Transverse colon (tissue), 4 donors: ENCODE data around the gene PAPPA. TPM values are rescaled to one million over a fixed set of nuclear protein-coding genes. Genes with fewer than 3 reads are reported as not detected.

Experiments used
- DNase-seq: peaks from one replicate; pipeline ENCODE4 v3.0.0-alpha.2; 2019
- H3K27ac ChIP-seq, 4 donors: fragments of 200-600 bp; sonication (generic); 2 replicates each; pipeline ENCODE4 v1.5.1; 2016 to 2018; ENCODE audit warnings: inconsistent platforms in 4 of 4
- H3K27me3 ChIP-seq: fragments of 200-600 bp; sonication (generic); 2 replicates; pipeline ENCODE4 v1.5.1; 2017; ENCODE audit warnings: inconsistent platforms
- H3K36me3 ChIP-seq, 4 donors: fragments of 200-600 bp; sonication (generic); 2 replicates each; pipeline ENCODE4 v1.5.1; 2017 to 2019; ENCODE audit warnings: inconsistent platforms in 4 of 4
- H3K4me1 ChIP-seq, 4 donors: fragments of 200-600 bp; sonication (generic); 2 replicates each; pipeline ENCODE4 v1.5.1; 2017 to 2020; ENCODE audit warnings: inconsistent platforms in 4 of 4
- H3K4me3 ChIP-seq, 4 donors: fragments of 200-600 bp; sonication (generic); 1 replicate in 1 of 4; 2 replicates in 3 of 4; pipeline versions ENCODE4 v1.5.1 to v1.6.1; 2017 to 2019; ENCODE audit warnings: inconsistent platforms in 4 of 4
- H3K9me3 ChIP-seq, 2 donors: fragments of 200-600 bp; sonication (generic); 2 replicates each; pipeline ENCODE4 v1.5.1; 2017 to 2019; ENCODE audit warnings: inconsistent platforms in 2 of 2
- CTCF ChIP-seq, 5 experiments: fragments of 200-600 bp in 3 of 5; fragments of 450-650 bp in 2 of 5; sonication (generic) in 3 of 5; IDR thresholded peaks; 1 replicate in 2 of 5; 2 replicates in 3 of 5; pipeline ENCODE4 v1.5.1; 2016 to 2017; ENCODE audit warnings: antibody characterized with exemption in 5 of 5, inconsistent platforms in 3 of 5, mild to moderate bottlenecking in 2 of 5, moderate library complexity in 1 of 5
- EP300 ChIP-seq: sonication (generic); formaldehyde crosslinking; IDR thresholded peaks from one replicate; pipeline ENCODE4 v1.6.1; 2017; ENCODE audit warnings: antibody characterized with exemption, low read depth
- POLR2A ChIP-seq: fragments of 450-650 bp; IDR thresholded peaks from one replicate; pipeline ENCODE4 v1.6.1; 2016; ENCODE audit warnings: antibody characterized with exemption, mild to moderate bottlenecking, moderate library complexity
- POLR2AphosphoS5 ChIP-seq, 3 donors: sonication (generic); formaldehyde crosslinking; IDR thresholded peaks; one replicate each; pipeline ENCODE4 v1.6.1; 2016; ENCODE audit warnings: antibody characterized with exemption in 3 of 3
- WGBS, 2 donors: methylation state at CpG; one replicate each; pipeline ENCODE4 v1.1.5; 2018; ENCODE audit warnings: low coverage in 1 of 2; 5-methylcytosine and 5-hydroxymethylcytosine counted together
- in situ Hi-C, 4 donors: fragments of 200-750 bp; cut with MboI; loops; one replicate each; pipeline versions ENCODE4 v1.15.0 to v1.15.1; 2017; ENCODE audit warnings: low sequenced_read_pairs in 3 of 4, low pct_ligation_motif_present in 1 of 4, low pct_unique_long_range_greater_than_20kb in 1 of 4
- intact Hi-C: fragments of 100-400 bp; cut with DNase I; formaldehyde crosslinking; loops from one replicate; pipeline ENCODE4 v1.15.1; 2023; ENCODE audit warnings: low total_unique reads
- total RNA-seq, 4 donors: library from RNA; depleted of rRNA; stranded (reverse); fragments of >200 nt; gene quantifications; one replicate each; pipeline ENCODE4 v1.1.0, GENCODE V29; 2016

The PAPPA gene
- total RNA-seq, result 1 to 10 TPM in 2 of 4 donors, under 1 TPM in 2; 0.37 to 4.4 (median 1.4) TPM

DNA sequence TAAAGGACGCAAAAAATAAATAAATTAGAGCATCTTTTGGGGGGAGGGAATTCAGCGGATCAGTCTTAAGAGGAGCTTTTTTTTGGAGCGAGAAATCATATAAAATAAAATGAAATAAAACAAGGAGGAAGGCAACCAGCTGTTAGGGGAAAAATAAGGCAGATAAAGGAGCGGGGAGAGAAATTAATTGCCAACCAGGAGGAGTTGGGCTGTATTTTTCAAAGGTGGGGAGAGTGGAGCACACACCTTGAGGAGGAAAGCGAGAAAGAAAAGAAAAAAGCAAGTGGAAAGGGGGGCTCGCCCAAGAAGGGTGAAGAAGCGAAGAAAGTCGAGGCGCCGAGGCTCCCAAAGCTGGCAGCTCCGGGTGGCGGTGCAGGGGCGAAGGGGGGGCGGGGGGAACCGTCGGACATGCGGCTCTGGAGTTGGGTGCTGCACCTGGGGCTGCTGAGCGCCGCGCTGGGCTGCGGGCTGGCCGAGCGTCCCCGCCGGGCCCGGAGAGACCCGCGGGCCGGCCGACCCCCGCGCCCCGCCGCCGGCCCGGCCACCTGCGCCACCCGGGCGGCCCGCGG lies at the start of gene PAPPA:
TSS of gene PAPPA (plus strand) at position 27 of the 569 bp plus-strand sequence. CDS start at position 409, 382 bp downstream.
- Histone ChIP-seq H3K4me3 (peak within 1 kb of the TSS; percentile 9 to 49 (median 43)), H3K9me3 (no peaks in the 10 kb centered on the region), H3K36me3 (no peaks in the 10 kb centered on the region), H3K27ac (peak within 1 kb of the TSS; percentile 66 to 76 (median 75)), H3K4me1 (peaks cover 0 to 26% (median 10%) of the 10 kb centered on the region in 4 donors), H3K27me3 (peaks cover 88% of the 10 kb centered on the region)
- 4 to 6% methylated on average over 9 to 16 of the region's 41 CpGs for WGBS, 2 donors
- DNase-seq, result no peak
- intact Hi-C loops, result no loop called here
- no peak for TF ChIP-seq CTCF (IDR thresholded peaks at IDR 0.05)
- in situ Hi-C loops, result loop anchor here (10.0 to 25.0 kb wide), 4 partner anchors 408 to 508 kb away; no protein-coding TSS in a partner anchor

DNA sequence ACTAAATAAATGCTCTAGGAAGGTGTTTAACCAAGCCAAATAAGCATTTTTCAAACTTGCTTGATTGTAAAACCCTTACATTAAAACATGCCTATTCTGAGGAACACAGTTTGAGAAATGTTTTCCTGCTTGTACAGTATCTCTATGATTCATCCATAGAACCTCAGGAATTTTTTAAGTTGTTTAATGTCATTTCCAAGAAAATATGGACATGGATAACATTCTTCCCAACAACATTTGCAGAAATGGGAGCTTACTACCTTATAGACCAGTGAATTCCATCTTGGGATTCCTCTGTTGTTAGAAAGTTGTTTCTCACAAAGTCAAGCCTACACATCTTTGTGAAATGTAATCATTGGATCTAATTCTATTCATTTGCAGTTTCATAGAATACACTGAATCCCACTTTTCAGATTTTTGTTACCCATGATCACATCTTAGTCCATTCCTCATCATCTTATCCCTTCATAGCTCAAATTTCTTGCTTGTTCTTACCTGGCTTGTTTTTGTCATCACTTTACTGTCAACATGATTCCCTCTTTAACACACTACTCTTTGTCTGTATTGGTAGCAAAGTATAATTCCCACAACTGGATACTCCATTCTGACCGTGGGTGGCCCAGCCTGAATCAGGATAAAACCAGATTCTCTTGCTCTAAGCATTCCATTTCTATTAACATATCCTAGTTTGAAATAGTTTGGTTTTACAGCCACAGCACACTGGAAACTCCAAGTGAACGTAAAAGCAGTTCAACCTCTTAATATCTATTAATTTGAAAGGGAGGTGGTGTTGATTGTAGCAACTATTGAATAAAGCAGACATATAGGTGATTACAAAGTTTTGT lies 49.4 kb upstream of the PAPPA start:
- no peak for DNase-seq
- Histone ChIP-seq H3K9me3 (no peaks in the 10 kb centered on the region), H3K4me1 (no peaks in the 10 kb centered on the region), H3K27ac (no peak overlapping the region), H3K27me3 (no peaks in the 10 kb centered on the region), H3K36me3 (no peaks in the 10 kb centered on the region), H3K4me3 (no peak overlapping the region)
- in situ Hi-C loops, result no loop called here
- 54 to 86% methylated on average over 2 of the region's 2 CpGs for WGBS, 2 donors
- intact Hi-C loops, result no loop called here
- no peak for TF ChIP-seq CTCF (IDR thresholded peaks at IDR 0.05)
- no peak for TF ChIP-seq EP300
- no peak for TF ChIP-seq POLR2A
- no peak for TF ChIP-seq POLR2AphosphoS5 (IDR thresholded peaks at IDR 0.05)

- in situ Hi-C loops (no loop called here), intact Hi-C loops (no loop called here)
- Histone ChIP-seq H3K9me3 (no peaks in the 10 kb centered on the region), H3K27me3 (no peaks in the 10 kb centered on the region), H3K4me3 (no peak overlapping the region), H3K36me3 (no peaks in the 10 kb centered on the region), H3K4me1 (no peaks in the 10 kb centered on the region), H3K27ac (no peak overlapping the region)
- WGBS, 2 donors, result 89 to 95% methylated on average over 1 of the region's 1 CpG
- no peak for DNase-seq
- TF ChIP-seq POLR2AphosphoS5 (IDR thresholded peaks at IDR 0.05), result no peak
- no peak for TF ChIP-seq POLR2A
- TF ChIP-seq EP300, result no peak
- TF ChIP-seq CTCF (IDR thresholded peaks at IDR 0.05), result no peak
Observed at GRCh38 chr9:116112236-116112635, 41.4 kb upstream of the PAPPA start.

GRCh38 chr9:116115761-116116353 lies 37.7 kb upstream of the PAPPA start:
- 57% methylated on average over 6 of the region's 6 CpGs for WGBS, 2 donors
- H3K9me3 ChIP-seq, result no peaks in the 10 kb centered on the region
- H3K27me3 ChIP-seq, result no peaks in the 10 kb centered on the region
- no peaks in the 10 kb centered on the region for H3K36me3 ChIP-seq
- DNase-seq, result no peak
- H3K27ac ChIP-seq, result no peak overlapping the region
- no peaks in the 10 kb centered on the region for H3K4me1 ChIP-seq
- TF ChIP-seq POLR2AphosphoS5 (IDR thresholded peaks at IDR 0.05), result no peak
- no peak for TF ChIP-seq CTCF (IDR thresholded peaks at IDR 0.05)
- TF ChIP-seq EP300, result no peak
- intact Hi-C loops, result no loop called here
- in situ Hi-C loops, result no loop called here
- no peak overlapping the region for H3K4me3 ChIP-seq
